ENCODE results near the gene CBLB.
"Not testable (repeated sequence)": the region's sequence is repeated elsewhere in the genome, so short reads cannot be mapped to it uniquely, and the experiment has no call there.

Gene CBLB

GRCh38 chr3:105765308-105765639, 103.5 kb downstream of the CBLB start:
- H3K36me3 ChIP-seq (ENCODE audit: control insufficient read depth, insufficient read depth, low read length): no peaks in the 10 kb centered on the region; the same call in 1 of the 2 replicates
- no peaks in the 10 kb centered on the region for H3K27me3 ChIP-seq (replicated peaks; ENCODE audit: control insufficient read depth, insufficient read depth, low read length)
- no peak for TF ChIP-seq CTCF (IDR thresholded peaks at IDR 0.05; ENCODE audit: insufficient read depth, low read length, poor library complexity, severe bottlenecking)
- no peak for DNase-seq (ENCODE audit: extremely low read depth, insufficient read length)
- H3K4me3 ChIP-seq (replicated peaks; ENCODE audit: low read depth, low read length): no peak overlapping the region

- TF ChIP-seq CTCF (IDR thresholded peaks at IDR 0.05; ENCODE audit: insufficient read depth, low read length, poor library complexity, severe bottlenecking): no peak
- no peak for DNase-seq (ENCODE audit: extremely low read depth, insufficient read length)
These were observed 104.2 kb downstream of the CBLB start for GRCh38 chr3:105764378-105765307.

GRCh38 chr3:105763659-105764036, 105.2 kb downstream of the CBLB start:
- no peaks in the 10 kb centered on the region; the same call in none of the 2 replicates for H3K36me3 ChIP-seq (ENCODE audit: control insufficient read depth, insufficient read depth, low read length)
- DNase-seq (ENCODE audit: extremely low read depth, insufficient read length): no peak
- no peak for TF ChIP-seq CTCF (IDR thresholded peaks at IDR 0.05; ENCODE audit: insufficient read depth, low read length, poor library complexity, severe bottlenecking)
- no peak overlapping the region for H3K4me3 ChIP-seq (replicated peaks; ENCODE audit: low read depth, low read length)
- H3K27me3 ChIP-seq (replicated peaks; ENCODE audit: control insufficient read depth, insufficient read depth, low read length): no peaks in the 10 kb centered on the region

More at GRCh38 chr3:105764378-105765307, 104.2 kb downstream of the CBLB start:
- Histone ChIP-seq H3K27me3 (replicated peaks; ENCODE audit: control insufficient read depth, insufficient read depth, low read length) (no peaks in the 10 kb centered on the region), H3K4me3 (replicated peaks; ENCODE audit: low read depth, low read length) (no peak overlapping the region), H3K36me3 (ENCODE audit: control insufficient read depth, insufficient read depth, low read length) (no peaks in the 10 kb centered on the region; the same call in 1 of the 2 replicates)

GRCh38 chr3:105762749-105763658, 105.8 kb downstream of the CBLB start:
- TF ChIP-seq CTCF (IDR thresholded peaks at IDR 0.05; ENCODE audit: insufficient read depth, low read length, poor library complexity, severe bottlenecking): no peak
- Histone ChIP-seq H3K27me3 (replicated peaks; ENCODE audit: control insufficient read depth, insufficient read depth, low read length) (no peaks in the 10 kb centered on the region), H3K36me3 (ENCODE audit: control insufficient read depth, insufficient read depth, low read length) (no peaks in the 10 kb centered on the region; the same call in none of the 2 replicates), H3K4me3 (replicated peaks; ENCODE audit: low read depth, low read length) (no peak overlapping the region)
- no peak for DNase-seq (ENCODE audit: extremely low read depth, insufficient read length)

GRCh38 chr3:105762214-105762613, 106.6 kb downstream of the CBLB start:
- H3K4me3 ChIP-seq (replicated peaks; ENCODE audit: low read depth, low read length); H3K36me3 ChIP-seq (ENCODE audit: control insufficient read depth, insufficient read depth, low read length); H3K27me3 ChIP-seq (replicated peaks; ENCODE audit: control insufficient read depth, insufficient read depth, low read length); DNase-seq (ENCODE audit: extremely low read depth, insufficient read length): not testable (repeated sequence)

Data from GM06990 (cell line).